K562 (cell line): ENCODE results near the gene EBI3. TPM values are rescaled to one million over a fixed set of nuclear protein-coding genes. Genes with fewer than 3 reads are reported as not detected.

ENCODE experiments used
- BRF2 ChIP-seq: IDR thresholded peaks from 3 replicates; pipeline ENCODE4 v1.6.1; 2011; ENCODE audit warnings: borderline replicate concordance, mild to moderate bottlenecking; ENCODE audit not compliant: insufficient read length, insufficient read depth
- CREB3L1 ChIP-seq: fragments of 450-650 bp; IDR thresholded peaks from 2 replicates; pipeline ENCODE4 v1.6.1; 2014; ENCODE audit warnings: low read depth, mild to moderate bottlenecking, moderate library complexity, borderline replicate concordance
- E2F5 ChIP-seq: sonication (generic); formaldehyde crosslinking; IDR thresholded peaks from 2 replicates; pipeline ENCODE4 v1.8.0; 2022; ENCODE audit warnings: mild to moderate bottlenecking, missing genetic modification reagents
- HBP1 ChIP-seq: fragments of 450-650 bp; formaldehyde crosslinking; IDR thresholded peaks from 2 replicates; pipeline ENCODE4 v1.4.0; 2022; ENCODE audit warnings: missing genetic modification characterization
- HDAC8 ChIP-seq: fragments of 450-650 bp; IDR thresholded peaks from 2 replicates; pipeline ENCODE4 v1.6.1; 2016; ENCODE audit warnings: mild to moderate bottlenecking, missing genetic modification characterization, moderate library complexity, missing compliant biosample characterization
- KHSRP ChIP-seq: fragments of 450-650 bp; IDR thresholded peaks from 2 replicates; pipeline ENCODE4 v1.6.1; 2017
- MAFF ChIP-seq: IDR thresholded peaks from 2 replicates; pipeline ENCODE4 v1.6.1; 2012; ENCODE audit warnings: low read length, improper control_type of control experiment
- MNT ChIP-seq, 2 experiments: fragments of 450-650 bp; conservative IDR thresholded peaks; 2 replicates each; pipeline ENCODE4 v1.6.1; 2017; ENCODE audit warnings: mild to moderate bottlenecking in 2 of 2, moderate library complexity in 2 of 2
- RBM15 ChIP-seq: fragments of 200-400 bp; formaldehyde crosslinking; IDR thresholded peaks from 2 replicates; pipeline ENCODE4 v1.6.1; 2018; ENCODE audit warnings: mild to moderate bottlenecking, low read length, moderate library complexity; ENCODE audit not compliant: insufficient read depth
- SMARCE1 ChIP-seq: fragments of 450-650 bp; IDR thresholded peaks from 2 replicates; pipeline ENCODE4 v1.7.1; 2016; ENCODE audit warnings: mild to moderate bottlenecking
- SRSF9 ChIP-seq: fragments of 200-400 bp; formaldehyde crosslinking; IDR thresholded peaks from 2 replicates; pipeline ENCODE4 v1.6.1; 2017; ENCODE audit warnings: low read depth, low read length, borderline replicate concordance
- ZNF165 ChIP-seq: fragments of 250-450 bp; sonication (Bioruptor Pico); IDR thresholded peaks from 2 replicates; pipeline ENCODE4 v1.4.0; 2020; ENCODE audit warnings: borderline replicate concordance
- ZNF232 ChIP-seq: sonication (generic); formaldehyde crosslinking; IDR thresholded peaks from 2 replicates; pipeline ENCODE4 v1.8.0; 2022; ENCODE audit warnings: mild to moderate bottlenecking, missing genetic modification reagents
- ZNF277 ChIP-seq: fragments of 250-450 bp; sonication (Bioruptor Pico); IDR thresholded peaks from 2 replicates; pipeline ENCODE4 v1.8.0; 2022; ENCODE audit warnings: inconsistent platforms, mild to moderate bottlenecking, moderate library complexity, borderline replicate concordance
- ZNF76 ChIP-seq: fragments of 250-450 bp; sonication (Bioruptor Pico); IDR thresholded peaks from 2 replicates; pipeline ENCODE4 v1.4.0; 2020; ENCODE audit warnings: mild to moderate bottlenecking, moderate library complexity, borderline replicate concordance
- polyA plus RNA-seq, 8 experiments: library from polyadenylated mRNA; depleted of rRNA in 4 of 8; stranded (reverse) in 5 of 8; unstranded in 3 of 8; fragments of >200 nt; fragmentation: Nextera tagmentation in 2 of 8; fragmentation: Illumina TruSeq in 1 of 8; extraction: Ambion mirVana in 2 of 8; extraction: Trizol in 1 of 8; gene quantifications; 2 replicates each; pipeline versions ENCODE4 v1.2.1 to v1.2.3, GENCODE V29; 2011 to 2014; ENCODE audit warnings: inconsistent platforms in 1 of 8, missing spikeins in 1 of 8
- total RNA-seq, 7 experiments: library from RNA; depleted of rRNA in 6 of 7; stranded (reverse); fragments of >200 nt in 6 of 7; fragmentation: Illumina TruSeq in 2 of 7; extraction: Trizol in 2 of 7; gene quantifications; 2 replicates each; pipeline versions ENCODE4 v1.2.1 to v1.2.3, GENCODE V29; 2011 to 2021; ENCODE audit warnings: low replicate concordance in 1 of 7

The EBI3 gene
- total and polyA plus RNA-seq, 9 of the 15 experiments (the other 6 are each of a cell fraction or from before 2014, with no cell fraction given) = 0.08 to 0.35 (median 0.22) TPM; not detected in 6

GRCh38 chr19:4233282-4233853 lies 4.0 kb downstream of the EBI3 start (continued):
- no peak for TF ChIP-seq MNT (conservative IDR thresholded peaks at IDR 0.05)
- no peak for TF ChIP-seq KHSRP
- TF ChIP-seq HDAC8 (tag) = no peak
- no peak for TF ChIP-seq ZNF76 (CRISPR knock-in tag)
- no peak for TF ChIP-seq HBP1 (CRISPR knock-in tag)
- TF ChIP-seq CREB3L1 = no peak
- TF ChIP-seq ZNF232 = no peak
- no peak for TF ChIP-seq ZNF165 (CRISPR knock-in tag)
- no peak for TF ChIP-seq E2F5 (CRISPR knock-in tag)
- TF ChIP-seq RBM15 = no peak
- TF ChIP-seq ZNF277 (CRISPR knock-in tag) = no peak
- TF ChIP-seq MAFF = no peak
- no peak for TF ChIP-seq SMARCE1
- TF ChIP-seq BRF2 = no peak
- no peak for TF ChIP-seq SRSF9
